Stimulated activated CD4-positive, alpha-beta T cell treated with anti-CD3 and anti-CD28 coated beads, Interleukin-2, amount 100 ng/mL, for 24 hours (primary cell): ENCODE measurements around the gene CDC34.
"Not testable (repeated sequence)": the region's sequence is repeated elsewhere in the genome, so short reads cannot be mapped to it uniquely, and the experiment has no call there.

Experiments
- DNase-seq, 2 donors: peaks; one replicate each; pipeline ENCODE4 v3.0.0-alpha.2; 2020

The CDC34 gene

DNA sequence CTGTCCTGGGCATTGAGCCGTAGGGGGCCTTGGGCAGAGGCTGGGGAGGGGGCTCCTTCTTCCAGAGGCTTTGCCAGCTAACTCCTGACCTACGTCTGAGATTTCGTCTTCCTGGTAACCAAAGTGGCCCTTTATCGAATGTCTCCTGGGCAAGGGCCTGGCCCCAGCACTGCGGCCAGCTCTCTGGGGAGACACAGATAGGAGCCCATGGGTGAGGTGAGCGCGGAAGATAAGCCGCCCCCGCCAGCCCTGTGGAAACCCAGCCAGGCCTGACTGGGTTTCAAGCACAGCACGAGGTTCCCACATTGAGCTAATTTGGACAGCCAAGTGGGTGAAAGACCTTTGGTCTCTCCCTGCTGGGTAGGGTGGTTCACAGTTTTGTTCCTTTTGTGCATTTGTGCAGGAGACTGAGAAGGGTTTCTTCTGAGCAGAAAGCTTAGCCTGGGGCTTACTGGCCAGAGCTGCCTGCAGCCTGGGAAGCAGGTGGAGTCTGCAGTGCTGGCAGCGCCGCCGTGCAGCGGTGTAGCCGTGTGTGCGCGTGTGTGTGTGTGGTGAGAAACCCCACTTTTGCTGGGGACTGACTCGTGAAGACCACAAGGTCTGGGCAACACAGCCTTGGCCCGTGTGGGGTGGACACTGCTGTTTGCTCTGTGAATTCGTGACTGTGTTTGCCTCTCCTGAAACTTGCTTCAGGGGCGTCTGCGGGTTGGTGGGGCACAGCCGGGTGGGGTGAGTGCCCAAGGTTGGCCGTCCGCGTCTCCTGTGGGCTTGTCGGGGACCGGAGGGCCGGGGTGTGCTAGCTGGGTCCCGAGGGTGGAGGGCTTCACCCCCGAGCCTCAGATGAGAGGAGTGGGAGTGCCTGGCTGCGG is 43.3 kb downstream of the CDC34 start:
- DNase-seq: no peak

DNA sequence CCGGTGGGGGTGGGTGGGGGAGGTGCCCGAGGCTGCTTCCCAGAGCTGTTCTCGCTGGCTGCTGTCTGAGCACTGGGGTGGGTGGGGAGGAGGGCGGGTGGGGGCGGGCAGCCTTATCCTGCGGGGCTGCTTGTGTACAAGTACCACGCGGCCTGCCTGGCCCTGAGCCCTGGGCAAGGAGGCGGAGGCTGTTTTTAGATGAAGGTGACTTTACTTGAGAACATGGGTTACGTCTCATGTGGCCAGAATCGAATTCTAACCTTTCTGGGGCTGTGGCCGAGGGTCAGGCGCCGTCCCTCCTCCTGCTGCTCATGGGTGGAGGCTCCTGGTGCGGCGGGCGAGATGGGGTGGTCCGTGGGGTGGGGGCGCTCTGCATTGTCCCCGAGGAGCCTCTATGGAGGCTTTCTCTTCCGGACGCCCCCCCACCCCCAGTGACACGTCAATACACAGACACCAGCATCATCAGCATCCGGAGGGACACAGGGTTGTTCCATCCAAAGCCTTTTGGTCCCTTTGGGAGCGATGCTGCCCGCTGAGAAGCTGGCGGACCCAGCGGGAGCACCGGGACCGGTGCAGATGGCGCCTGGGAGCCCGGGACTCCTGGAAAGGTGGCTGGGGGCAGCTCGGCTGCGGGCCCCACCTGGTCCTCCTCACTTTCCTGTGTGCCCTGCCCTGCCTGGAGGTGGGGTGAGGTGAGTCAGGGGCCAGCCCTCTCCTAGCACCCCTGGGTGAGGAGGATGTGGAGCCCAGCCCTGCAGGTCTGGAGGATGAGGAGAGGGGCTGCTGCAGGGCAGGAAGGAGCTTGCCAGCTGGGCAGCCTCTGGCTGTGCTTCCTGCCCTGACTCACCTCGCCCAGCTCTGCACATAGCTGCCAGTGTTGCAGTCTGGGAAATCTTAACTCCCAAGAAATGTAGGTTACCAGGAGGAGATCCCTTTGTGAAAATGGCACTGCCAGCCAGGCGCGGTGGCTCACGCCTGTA is 44.3 kb downstream of the CDC34 start:
- no peak for DNase-seq

DNA sequence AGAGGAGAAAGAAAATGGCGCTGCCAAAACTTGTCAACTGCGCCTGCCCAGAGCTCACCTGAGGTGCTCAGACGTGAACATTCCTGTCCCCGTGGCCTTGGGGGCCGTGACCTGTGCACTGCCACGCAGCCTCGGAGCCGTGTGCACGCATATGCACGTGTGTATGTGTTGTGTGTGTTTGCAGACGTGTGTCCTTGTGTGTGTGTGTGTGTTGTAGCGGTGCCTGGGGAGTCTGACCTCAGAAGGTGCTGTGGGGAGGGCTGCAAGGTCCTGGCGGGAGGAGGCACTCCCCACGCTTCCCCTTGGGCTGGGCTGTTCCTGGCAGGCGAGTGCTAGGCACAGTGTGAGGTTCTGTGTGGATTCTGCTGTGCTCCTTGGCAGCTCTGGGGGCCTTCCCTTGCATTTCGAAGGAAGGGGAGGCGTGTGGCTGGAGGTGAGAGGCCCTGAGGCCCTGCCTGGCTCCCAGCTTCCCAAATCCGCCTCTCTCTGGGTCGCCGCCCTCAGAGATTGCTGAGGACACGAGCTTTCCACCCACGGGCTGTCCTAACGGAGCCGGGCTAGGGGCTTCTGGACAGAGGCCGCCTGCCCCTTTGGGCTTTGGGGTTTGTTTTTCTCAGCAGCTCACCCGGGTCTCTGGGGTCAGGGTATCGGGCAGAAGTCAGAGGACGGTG is 45.3 kb downstream of the CDC34 start:
- DNase-seq: no peak

DNA sequence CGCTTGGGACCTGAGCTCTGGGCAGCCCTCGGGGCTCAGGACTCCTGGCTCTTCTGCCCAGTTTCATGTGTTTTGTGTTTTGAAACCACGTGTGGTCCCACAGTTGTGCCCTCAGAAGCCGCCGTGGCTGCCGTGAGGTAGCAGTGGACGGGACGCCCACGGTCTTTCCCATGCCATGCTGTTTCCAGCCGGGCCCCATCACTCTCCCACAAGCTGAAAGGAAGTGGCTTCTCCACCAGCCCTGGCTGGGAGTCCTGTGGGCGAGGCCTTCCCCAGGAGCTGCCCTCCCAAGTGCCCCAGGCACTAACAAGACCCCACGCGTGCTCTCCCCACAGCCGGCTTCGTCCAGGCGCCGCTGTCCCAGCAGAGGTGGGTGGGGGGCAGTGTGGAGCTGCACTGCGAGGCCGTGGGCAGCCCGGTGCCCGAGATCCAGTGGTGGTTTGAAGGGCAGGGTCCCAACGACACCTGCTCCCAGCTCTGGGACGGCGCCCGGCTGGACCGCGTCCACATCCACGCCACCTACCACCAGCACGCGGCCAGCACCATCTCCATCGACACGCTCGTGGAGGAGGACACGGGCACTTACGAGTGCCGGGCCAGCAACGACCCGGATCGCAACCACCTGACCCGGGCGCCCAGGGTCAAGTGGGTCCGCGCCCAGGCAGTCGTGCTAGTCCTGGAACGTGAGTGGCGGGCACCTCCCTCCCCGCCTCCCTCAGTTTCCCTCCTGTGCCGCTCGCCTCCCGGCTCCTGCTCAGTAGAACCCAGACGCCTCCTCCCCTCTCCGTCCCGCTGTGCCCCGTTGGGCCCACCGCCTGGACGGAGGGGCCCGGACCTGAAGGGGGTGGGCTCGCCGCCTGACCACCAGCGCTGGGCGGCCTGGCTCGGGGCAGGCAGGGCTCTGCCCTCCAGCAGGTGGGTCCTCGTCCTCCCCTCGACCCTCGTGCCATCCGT is 46.2 kb downstream of the CDC34 start:
- DNase-seq: no peak

DNA sequence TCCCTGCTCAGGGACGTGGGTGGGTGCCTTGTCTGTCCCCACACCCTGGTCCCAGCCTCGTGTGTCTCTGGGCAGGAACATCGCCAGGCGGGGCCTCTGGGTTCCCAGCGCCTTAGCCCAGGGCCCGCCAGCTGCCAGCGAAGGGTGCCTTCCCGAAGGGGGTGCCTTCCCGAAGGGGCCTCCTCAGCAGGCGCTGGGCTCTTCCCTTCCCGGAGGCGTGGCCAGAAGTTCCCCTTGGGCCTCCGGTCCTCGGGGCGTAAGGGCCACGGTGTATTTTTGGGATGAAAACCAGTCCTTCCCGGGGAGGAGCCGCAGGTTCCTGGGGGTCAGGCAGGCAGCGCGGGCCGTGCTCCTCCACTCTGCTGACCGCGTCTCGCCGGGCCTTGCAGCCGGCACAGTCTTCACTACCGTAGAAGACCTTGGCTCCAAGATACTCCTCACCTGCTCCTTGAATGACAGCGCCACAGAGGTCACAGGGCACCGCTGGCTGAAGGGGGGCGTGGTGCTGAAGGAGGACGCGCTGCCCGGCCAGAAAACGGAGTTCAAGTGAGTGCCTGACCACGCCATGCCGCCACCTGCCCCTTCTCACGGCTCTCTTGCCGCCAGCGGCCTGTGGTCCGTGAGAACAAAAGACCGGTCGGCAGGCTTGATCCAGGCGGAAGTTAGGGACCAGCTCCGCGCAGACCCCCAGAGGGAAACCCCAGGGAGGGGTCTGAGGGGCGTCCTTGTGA is 47.7 kb downstream of the CDC34 start:
- no peak for DNase-seq

DNA sequence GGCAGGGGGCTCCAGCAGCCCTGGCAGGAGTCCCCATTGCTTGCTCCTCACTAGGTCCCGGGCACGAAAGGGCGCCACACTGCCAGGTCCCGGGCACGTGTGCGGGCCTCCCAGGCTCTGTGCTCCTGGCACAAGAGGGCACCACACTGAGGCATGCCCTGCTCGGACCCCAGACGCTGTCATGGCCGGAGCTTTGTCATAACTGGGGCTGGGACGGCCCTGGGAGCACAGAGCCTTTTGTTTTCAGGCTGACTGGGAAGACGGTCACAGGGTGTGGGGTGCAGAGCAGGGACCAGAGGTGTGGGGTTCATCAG is 48.2 kb downstream of the CDC34 start:
- DNase-seq: no peak

DNA sequence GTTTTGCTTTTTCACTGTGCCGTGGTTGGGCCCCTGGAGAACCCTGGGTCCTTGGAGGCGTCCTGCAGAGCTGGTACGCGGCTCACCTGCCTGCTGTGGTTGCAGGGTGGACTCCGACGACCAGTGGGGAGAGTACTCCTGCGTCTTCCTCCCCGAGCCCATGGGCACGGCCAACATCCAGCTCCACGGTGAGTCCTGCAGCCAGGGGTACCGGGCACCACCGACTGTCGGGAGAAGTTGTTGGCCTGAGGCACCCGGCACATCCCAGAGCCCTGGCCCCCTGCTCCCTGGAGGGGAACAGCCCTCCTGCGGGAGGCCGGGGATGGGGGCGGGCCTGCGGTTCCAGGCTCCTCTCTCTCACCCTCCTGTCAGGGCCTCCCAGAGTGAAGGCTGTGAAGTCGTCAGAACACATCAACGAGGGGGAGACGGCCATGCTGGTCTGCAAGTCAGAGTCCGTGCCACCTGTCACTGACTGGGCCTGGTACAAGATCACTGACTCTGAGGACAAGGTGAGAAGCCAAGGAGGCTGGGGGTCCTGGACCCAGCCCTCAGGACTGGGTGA is 48.8 kb downstream of the CDC34 start:
- no peak for DNase-seq

DNA sequence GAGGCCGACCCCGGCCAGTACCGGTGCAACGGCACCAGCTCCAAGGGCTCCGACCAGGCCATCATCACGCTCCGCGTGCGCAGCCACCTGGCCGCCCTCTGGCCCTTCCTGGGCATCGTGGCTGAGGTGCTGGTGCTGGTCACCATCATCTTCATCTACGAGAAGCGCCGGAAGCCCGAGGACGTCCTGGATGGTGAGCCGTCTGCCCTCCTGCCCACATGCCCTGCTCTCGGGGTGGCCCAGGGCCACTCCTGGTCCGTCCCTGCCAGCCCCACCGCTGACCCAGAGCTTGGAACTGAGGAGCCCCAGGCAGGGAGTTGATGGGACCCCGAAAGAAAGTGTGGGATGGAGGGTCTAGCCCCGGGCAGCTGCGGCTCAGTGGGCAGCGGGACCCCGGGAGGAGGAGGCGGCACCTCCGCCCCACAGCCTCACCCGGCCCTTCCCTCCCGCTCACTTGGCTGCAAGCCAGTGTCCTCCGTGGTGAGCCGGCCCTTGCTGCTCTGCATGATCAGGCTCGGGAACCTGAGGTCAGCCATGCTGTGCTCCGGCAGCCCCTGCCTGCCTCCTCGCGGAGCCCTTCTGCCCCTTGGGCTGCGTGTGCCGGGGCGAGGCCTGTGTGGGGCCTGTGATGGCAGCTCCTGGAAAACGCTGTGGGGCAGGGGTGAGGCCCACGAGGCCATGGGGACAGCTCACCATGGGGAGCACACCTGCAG is 50.0 kb downstream of the CDC34 start:
- no peak for DNase-seq

DNA sequence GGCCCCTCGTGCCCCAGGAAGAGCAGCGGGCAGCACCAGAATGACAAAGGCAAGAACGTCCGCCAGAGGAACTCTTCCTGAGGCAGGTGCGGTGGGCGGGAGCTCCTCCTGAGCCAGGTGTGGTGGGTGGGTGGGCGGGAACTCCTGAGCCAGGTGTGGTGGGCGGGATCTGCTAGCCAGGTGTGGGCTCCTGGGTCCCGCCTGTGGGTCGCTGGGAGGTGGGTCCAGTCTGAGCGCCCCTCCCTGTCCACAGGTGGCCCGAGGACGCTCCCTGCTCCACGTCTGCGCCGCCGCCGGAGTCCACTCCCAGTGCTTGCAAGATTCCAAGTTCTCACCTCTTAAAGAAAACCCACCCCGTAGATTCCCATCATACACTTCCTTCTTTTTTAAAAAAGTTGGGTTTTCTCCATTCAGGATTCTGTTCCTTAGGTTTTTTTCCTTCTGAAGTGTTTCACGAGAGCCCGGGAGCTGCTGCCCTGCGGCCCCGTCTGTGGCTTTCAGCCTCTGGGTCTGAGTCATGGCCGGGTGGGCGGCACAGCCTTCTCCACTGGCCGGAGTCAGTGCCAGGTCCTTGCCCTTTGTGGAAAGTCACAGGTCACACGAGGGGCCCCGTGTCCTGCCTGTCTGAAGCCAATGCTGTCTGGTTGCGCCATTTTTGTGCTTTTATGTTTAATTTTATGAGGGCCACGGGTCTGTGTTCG is 51.1 kb downstream of the CDC34 start:
- DNase-seq: no peak

DNA sequence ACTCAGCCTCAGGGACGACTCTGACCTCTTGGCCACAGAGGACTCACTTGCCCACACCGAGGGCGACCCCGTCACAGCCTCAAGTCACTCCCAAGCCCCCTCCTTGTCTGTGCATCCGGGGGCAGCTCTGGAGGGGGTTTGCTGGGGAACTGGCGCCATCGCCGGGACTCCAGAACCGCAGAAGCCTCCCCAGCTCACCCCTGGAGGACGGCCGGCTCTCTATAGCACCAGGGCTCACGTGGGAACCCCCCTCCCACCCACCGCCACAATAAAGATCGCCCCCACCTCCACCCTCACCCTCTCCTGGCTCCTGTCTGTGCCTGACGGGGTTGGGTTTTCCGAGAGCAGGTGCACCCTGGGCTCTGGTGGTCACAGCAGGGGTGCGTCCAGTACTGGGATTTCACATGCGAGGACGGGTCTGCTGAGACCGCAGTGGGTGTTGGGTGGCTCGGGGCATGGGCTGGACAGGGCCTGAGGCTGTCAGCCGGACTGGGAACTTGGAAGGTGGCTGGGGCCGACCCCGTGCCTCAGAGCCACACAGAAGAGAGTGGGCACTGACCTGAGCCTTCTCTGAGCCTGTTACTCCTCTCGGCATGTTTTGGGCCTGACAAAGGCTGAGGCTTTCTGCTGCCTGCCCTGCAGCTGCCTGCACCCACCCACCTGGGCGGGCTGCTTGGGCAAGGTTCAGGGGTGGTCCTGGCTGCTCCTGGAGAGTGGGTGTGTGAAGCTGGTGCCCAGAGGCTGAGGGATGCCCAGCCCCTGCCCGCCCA is 51.8 kb downstream of the CDC34 start:
- DNase-seq: no peak

DNA sequence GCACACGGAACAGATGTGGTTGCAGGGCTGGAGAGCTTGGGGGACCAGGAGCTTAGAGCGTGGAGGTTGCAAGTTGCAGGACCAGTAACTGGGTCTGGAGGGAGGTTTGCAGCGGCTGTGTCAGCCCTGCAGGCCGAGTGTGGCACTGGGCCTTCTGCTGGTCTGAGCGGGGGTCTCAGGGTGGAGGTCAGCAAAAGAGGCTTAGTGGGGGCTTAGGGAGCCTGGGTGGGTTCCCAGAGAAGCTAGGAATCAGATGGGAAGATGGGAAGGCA is 52.3 kb downstream of the CDC34 start:
- no peak for DNase-seq

DNA sequence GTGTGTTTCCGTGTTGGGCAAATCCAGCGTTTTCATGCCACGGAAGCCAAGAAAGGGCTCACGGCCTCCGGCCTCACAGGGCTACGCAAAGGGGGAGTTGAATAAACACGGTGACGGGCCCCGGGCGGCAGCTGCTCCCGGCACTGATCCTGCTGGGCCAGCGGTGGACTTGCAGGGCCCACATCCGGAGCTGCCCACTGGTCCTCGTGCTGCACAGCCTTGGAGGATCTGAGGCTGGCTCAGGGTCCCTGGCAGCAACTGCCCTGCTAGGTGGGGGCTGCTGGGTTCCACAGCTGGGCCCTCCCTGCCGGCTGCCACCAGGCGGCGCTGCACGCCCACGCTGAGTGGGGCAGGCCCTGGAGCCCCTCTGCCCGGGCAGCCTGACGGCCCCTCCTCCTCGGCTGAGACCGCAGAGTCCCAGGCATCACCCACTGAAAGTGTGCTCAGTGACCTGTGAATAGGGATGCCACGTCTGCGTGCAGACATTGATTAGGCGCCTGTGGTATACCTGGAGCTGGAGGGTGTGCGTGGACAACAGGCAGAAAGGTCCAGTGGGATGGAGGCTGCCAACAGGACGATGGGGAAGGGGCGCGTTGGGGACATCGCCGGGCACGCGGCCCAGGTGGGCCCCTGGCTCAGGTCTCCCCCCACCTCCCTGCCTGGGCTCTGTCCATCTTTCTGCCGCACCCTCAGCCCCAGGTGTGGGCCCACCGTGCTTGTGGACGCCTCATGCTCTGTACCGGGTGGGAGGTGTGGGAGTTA is 52.9 kb downstream of the CDC34 start:
- peak; percentile 67 to 73 for DNase-seq

DNA sequence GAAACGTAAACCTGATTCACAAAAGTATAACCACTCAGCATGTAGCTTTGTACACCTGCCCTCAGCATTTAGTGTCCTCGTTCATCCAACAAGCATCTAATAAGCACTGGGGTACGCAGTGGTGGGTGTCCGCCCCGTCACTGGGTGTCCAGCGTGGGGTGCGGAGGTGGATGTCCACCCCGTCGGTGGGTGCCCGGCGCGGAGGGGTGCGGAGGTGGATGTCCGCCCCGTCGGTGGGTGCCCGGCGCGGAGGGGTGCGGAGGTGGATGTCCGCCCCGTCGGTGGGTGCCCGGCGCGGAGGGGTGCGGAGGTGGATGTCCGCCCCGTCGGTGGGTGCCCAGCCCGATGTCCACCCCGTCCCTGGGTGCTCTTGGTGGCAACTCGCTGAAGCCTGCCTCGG is 53.6 kb downstream of the CDC34 start:
- not testable (repeated sequence) for DNase-seq

DNA sequence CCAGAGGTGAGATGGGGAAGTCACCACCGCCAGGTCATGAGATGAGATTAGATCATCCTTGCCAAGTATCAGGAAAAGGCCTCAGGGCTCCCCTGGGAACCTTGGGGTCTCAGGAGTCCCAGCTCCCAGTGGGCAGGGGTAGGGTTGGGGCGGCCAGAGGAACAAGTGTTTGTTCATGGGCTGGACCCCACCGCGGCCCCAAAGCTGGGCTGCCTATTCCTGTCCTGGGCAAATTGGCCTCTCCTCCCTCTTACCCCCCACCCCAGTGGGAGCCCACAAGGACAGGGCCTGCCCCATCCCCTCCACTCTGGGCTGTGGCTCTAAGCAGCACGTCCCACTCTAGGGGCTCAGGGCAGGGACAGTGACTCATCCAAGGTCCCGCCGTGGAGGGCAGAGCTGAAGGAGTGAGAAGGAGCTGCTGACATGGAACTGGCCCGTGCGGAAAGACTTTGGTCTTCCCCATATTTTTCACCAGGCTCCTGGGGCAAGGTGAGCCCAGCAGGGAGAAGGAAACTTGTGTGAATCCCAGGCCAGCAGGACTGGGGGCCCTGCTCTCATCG is 54.1 kb downstream of the CDC34 start:
- no peak for DNase-seq

DNA sequence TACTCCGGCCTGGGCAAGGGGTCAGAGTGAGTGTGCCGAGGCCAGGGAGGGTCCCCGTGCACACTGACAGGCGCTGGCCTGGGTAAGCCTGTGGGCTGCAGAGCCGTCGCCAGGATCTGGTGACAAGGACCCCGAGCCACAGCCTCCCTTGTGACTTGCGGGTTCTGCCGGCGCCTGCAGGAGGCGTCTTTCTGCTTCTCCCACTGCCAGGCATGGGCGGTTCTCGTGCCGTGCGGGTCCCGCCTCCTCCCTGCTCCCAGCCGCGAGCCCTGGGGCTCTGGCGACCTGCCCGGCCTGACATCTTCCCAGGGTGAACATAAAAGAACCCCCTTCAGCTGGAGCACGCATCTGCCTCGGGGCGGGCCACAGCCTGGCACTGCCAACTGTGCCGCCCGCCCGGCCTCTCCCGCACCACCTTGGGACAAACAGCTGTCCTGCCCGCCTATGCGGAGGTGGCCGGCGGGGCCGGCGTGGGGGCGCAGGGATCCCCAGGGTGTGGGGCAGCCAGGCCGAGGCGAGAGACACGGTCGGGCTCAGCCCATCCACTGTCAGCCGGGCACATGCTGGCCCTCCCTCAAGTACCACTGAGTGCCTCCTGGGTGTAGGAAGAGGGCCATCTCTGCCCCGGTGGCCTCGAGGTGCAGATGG is 56.7 kb downstream of the CDC34 start:
- peak; percentile 69 to 77 for DNase-seq

DNA sequence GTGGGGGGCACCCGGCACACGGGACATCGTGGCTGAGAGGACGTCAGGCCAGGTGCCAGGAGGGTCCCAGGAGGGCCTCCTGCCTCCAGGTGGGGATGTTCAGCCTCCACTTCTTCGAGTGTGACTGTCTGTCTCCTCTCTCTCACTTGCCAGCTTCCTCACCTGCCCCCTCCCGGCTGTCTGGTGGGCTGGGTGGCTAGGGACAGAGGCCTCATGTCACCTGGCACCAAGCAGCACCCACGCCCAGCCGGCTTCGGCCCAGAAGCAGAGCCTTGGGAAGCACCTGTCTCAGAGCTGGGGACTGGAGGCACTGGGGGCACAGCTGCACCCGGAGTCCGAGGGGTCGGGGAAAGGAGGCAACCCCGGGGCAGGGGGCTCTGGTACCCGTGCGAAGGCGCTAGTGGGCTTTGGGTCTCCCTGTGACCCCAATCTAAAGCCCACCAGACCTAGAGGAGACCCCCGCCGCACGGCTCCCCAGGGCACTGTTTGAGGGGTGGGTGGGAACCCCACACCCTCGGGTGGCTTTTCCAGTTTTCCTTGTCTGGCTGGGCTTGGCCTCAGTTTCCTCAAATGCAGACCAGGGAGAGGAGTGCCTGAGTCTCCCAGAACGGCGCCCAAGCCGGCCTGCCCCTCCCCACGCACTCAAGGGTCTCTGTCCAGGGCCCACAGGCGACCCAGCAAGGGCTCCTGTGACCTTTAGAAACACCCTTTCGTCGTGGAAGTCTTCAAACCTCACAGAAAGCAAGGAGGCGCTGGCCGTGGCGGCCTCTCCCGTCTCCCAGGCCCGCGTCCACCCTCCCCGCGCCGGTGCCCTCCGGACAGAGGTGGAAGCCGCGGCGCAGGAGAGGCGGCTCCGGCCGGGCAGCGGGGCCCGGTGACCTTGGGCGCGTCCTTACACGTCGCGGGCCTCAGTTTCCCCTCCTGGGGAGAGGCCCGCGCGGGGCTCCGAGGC is 57.5 kb downstream of the CDC34 start:
- DNase-seq: no peak
